Measurements from ENCODE around the gene FRMD4A.

FRMD4A gene

GRCh38 chr10:14293526-14293925 is 37.2 kb downstream of the FRMD4A start:
- Histone ChIP-seq H2AFZ (ENCODE audit: low read length) (no peak overlapping the region), H3F3A (ENCODE audit: insufficient read depth, low read length) (no peaks in the 10 kb centered on the region), H3K9me3 (replicated peaks; ENCODE audit: insufficient read depth, low read length) (no peaks in the 10 kb centered on the region), H4K20me1 (ENCODE audit: insufficient read depth, low read length) (no peaks in the 10 kb centered on the region), H3K27ac (ENCODE audit: low read length) (no peak overlapping the region), H3K9me2 (replicated peaks; ENCODE audit: insufficient read depth, low read length) (no peaks in the 10 kb centered on the region), H3K9ac (ENCODE audit: low read length) (no peak overlapping the region), H3K79me2 (ENCODE audit: low read length) (no peaks in the 10 kb centered on the region), H3K4me2 (ENCODE audit: low read depth, low read length) (no peak overlapping the region), H3K4me1 (ENCODE audit: low read length) (no peaks in the 10 kb centered on the region), H3K36me3 (replicated peaks; ENCODE audit: insufficient read depth, low read length) (no peaks in the 10 kb centered on the region), H3K4me3 (ENCODE audit: low read length) (no peak overlapping the region), H3K27me3 (replicated peaks; ENCODE audit: insufficient read depth, low read length) (no peaks in the 10 kb centered on the region)
- TF ChIP-seq EZH2 (optimal IDR thresholded peaks at IDR 0.05; ENCODE audit: low read depth, low read length), result no peak
- no peak for TF ChIP-seq EZH2phosphoT487 (IDR thresholded peaks at IDR 0.05; ENCODE audit: low read length)
- no peak for TF ChIP-seq CTCF (IDR thresholded peaks at IDR 0.05; ENCODE audit: low read length)
- DNase-seq, result no peak

- H3K9me3 ChIP-seq (replicated peaks; ENCODE audit: insufficient read depth, low read length), result no peaks in the 10 kb centered on the region
- TF ChIP-seq EZH2 (optimal IDR thresholded peaks at IDR 0.05; ENCODE audit: low read depth, low read length) (no peak), EZH2phosphoT487 (IDR thresholded peaks at IDR 0.05; ENCODE audit: low read length) (no peak), CTCF (IDR thresholded peaks at IDR 0.05; ENCODE audit: low read length) (no peak)
Observed at GRCh38 chr10:14291296-14291695, 39.4 kb downstream of the FRMD4A start.

DNA sequence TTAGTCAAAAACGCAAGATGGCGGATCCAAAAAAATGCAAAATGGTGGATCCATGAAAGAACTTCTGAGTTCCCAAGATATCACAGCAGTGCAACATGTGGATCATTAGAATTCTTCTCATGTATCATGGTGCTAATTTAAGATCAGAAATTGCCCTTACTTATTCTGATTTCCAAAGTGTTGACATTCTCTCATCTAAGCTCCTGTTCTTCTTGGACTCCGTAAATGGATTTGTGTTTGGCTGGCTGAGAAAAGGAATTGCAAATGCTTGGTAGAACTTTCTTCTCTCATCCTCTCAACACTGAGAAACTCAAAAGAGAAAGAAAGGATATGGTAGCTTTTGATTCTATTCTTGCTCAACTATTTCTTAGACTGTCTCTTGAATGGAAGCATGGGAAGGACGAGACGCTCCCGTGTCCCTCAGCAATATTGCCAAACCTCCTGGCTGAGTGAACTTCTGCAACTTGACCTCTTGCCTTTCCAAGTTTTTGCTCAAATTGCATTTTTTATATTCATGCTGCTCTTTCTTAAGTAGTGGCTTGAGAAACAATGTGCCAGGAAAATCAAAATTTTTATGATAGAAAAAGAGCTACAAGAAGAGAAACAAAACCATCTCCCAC is 44.7 kb downstream of the FRMD4A start:
- no peak overlapping the region for H3K9ac ChIP-seq (ENCODE audit: low read length)
- no peak overlapping the region for H3K4me2 ChIP-seq (ENCODE audit: low read depth, low read length)
- H2AFZ ChIP-seq (ENCODE audit: low read length), result no peak overlapping the region
- H3K4me3 ChIP-seq (ENCODE audit: low read length), result no peak overlapping the region
- H3K4me1 ChIP-seq (ENCODE audit: low read length), result no peaks in the 10 kb centered on the region
- TF ChIP-seq CTCF (IDR thresholded peaks at IDR 0.05; ENCODE audit: low read length), result no peak
- TF ChIP-seq EZH2phosphoT487 (IDR thresholded peaks at IDR 0.05; ENCODE audit: low read length), result no peak
- TF ChIP-seq EZH2 (optimal IDR thresholded peaks at IDR 0.05; ENCODE audit: low read depth, low read length), result no peak
- no peaks in the 10 kb centered on the region for H3F3A ChIP-seq (ENCODE audit: insufficient read depth, low read length)
- H3K27me3 ChIP-seq (replicated peaks; ENCODE audit: insufficient read depth, low read length), result no peaks in the 10 kb centered on the region
- no peak for DNase-seq
- no peaks in the 10 kb centered on the region for H3K9me3 ChIP-seq (replicated peaks; ENCODE audit: insufficient read depth, low read length)
- no peaks in the 10 kb centered on the region for H4K20me1 ChIP-seq (ENCODE audit: insufficient read depth, low read length)
- no peak overlapping the region for H3K27ac ChIP-seq (ENCODE audit: low read length)
- no peaks in the 10 kb centered on the region for H3K36me3 ChIP-seq (replicated peaks; ENCODE audit: insufficient read depth, low read length)
- H3K9me2 ChIP-seq (replicated peaks; ENCODE audit: insufficient read depth, low read length), result no peaks in the 10 kb centered on the region
- no peaks in the 10 kb centered on the region for H3K79me2 ChIP-seq (ENCODE audit: low read length)

More at GRCh38 chr10:14291296-14291695, 39.4 kb downstream of the FRMD4A start:
- no peaks in the 10 kb centered on the region for H3K79me2 ChIP-seq (ENCODE audit: low read length)
- no peak overlapping the region for H3K27ac ChIP-seq (ENCODE audit: low read length)
- H3K4me2 ChIP-seq (ENCODE audit: low read depth, low read length), result no peak overlapping the region
- H3K4me3 ChIP-seq (ENCODE audit: low read length), result no peak overlapping the region
- no peak overlapping the region for H2AFZ ChIP-seq (ENCODE audit: low read length)
- no peaks in the 10 kb centered on the region for H4K20me1 ChIP-seq (ENCODE audit: insufficient read depth, low read length)
- H3K9me2 ChIP-seq (replicated peaks; ENCODE audit: insufficient read depth, low read length), result no peaks in the 10 kb centered on the region
- no peak for DNase-seq
- no peak overlapping the region for H3K9ac ChIP-seq (ENCODE audit: low read length)
- no peaks in the 10 kb centered on the region for H3K27me3 ChIP-seq (replicated peaks; ENCODE audit: insufficient read depth, low read length)
- no peaks in the 10 kb centered on the region for H3F3A ChIP-seq (ENCODE audit: insufficient read depth, low read length)
- H3K36me3 ChIP-seq (replicated peaks; ENCODE audit: insufficient read depth, low read length), result no peaks in the 10 kb centered on the region
- no peaks in the 10 kb centered on the region for H3K4me1 ChIP-seq (ENCODE audit: low read length)

All from MM.1S (cell line).